Raji (cell line): Measurements from ENCODE around the gene STK36.

Source experiments
- POLR2A ChIP-seq: IDR thresholded peaks from 2 replicates; pipeline ENCODE4 v1.6.1; 2011; ENCODE audit warnings: low read depth, low read length, control low read depth; ENCODE audit not compliant: insufficient read depth

STK36 gene

GRCh38 chr2:218726004-218726574, 54.2 kb downstream of the STK36 start:
- TF ChIP-seq POLR2A = no peak

GRCh38 chr2:218727502-218728165, 55.7 kb downstream of the STK36 start:
- TF ChIP-seq POLR2A = no peak

- TF ChIP-seq POLR2A = no peak
Measured at GRCh38 chr2:218729640-218730039, 57.8 kb downstream of the STK36 start.

- TF ChIP-seq POLR2A = no peak
Measured at GRCh38 chr2:218732052-218732760, 60.3 kb downstream of the STK36 start.

GRCh38 chr2:218732761-218733158, 60.9 kb downstream of the STK36 start:
- no peak for TF ChIP-seq POLR2A

GRCh38 chr2:218733171-218734021, 61.5 kb downstream of the STK36 start:
- no peak for TF ChIP-seq POLR2A

GRCh38 chr2:218734190-218734975, 62.5 kb downstream of the STK36 start:
- TF ChIP-seq POLR2A = no peak

GRCh38 chr2:218736531-218736930, 64.6 kb downstream of the STK36 start:
- TF ChIP-seq POLR2A = no peak

- no peak for TF ChIP-seq POLR2A
Measured at GRCh38 chr2:218743068-218743467, 71.2 kb downstream of the STK36 start.

- no peak for TF ChIP-seq POLR2A
Measured at GRCh38 chr2:218744615-218745014, 72.7 kb downstream of the STK36 start.

- no peak for TF ChIP-seq POLR2A
Measured at GRCh38 chr2:218745160-218745558, 73.3 kb downstream of the STK36 start.

- TF ChIP-seq POLR2A = no peak
Measured at GRCh38 chr2:218745559-218746469, 73.9 kb downstream of the STK36 start.

GRCh38 chr2:218746470-218746795, 74.5 kb downstream of the STK36 start:
- TF ChIP-seq POLR2A = no peak

GRCh38 chr2:218746960-218747359, 75.1 kb downstream of the STK36 start:
- TF ChIP-seq POLR2A = no peak
